HG03064 (cell line): ENCODE measurements around the gene ITPRID2.
"Not testable (repeated sequence)": the region's sequence is repeated elsewhere in the genome, so short reads cannot be mapped to it uniquely, and the experiment has no call there.

Experiments
- ATAC-seq: cut with Tn5 transposase; IDR thresholded peaks from one replicate; pipeline ENCODE4 v1.9.1; 2021; ENCODE audit warnings: low read depth; ENCODE audit not compliant: unreplicated experiment

Gene ITPRID2

DNA sequence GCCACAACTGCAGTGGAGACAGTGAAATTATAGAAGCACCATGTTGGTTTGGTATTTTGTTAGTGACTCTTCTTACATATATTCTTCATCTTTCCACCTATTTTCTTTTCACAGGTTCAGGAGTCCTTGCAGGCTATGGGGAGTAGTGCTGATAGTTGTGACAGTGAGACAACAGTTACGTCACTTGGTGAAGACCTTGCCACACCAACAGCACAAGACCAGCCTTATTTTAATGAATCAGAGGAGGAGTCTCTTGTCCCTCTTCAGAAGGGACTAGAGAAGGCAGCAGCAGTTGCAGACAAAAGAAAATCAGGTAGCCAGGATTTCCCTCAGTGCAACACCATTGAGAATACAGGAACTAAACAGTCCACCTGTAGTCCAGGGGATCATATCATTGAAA, 23.6 kb downstream of the ITPRID2 start:
- ATAC-seq = no peak

GRCh38 chr2:181916726-181917718, 25.5 kb downstream of the ITPRID2 start:
- no peak for ATAC-seq

GRCh38 chr2:181918188-181918587, 26.7 kb downstream of the ITPRID2 start:
- ATAC-seq = no peak

DNA sequence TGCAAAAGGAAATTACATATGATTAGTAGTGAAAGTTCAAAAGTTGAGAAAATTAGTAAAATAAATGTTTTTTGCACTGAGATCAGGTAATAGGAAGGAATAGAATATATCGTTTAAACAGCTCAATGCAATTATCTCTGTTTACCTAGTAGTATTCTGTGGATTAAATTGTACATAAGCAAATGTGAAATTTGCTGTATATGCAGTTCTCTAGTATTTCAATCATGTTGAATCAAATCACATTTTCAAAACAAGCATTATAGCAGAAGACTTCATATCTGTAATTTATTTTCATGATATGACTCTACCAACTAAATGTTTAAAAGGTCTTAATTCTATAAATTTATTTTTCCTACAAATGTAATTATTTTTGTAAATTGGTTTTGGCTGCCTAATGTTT, 31.6 kb downstream of the ITPRID2 start:
- ATAC-seq = no peak

- no peak for ATAC-seq
Observed at GRCh38 chr2:181924336-181924735, 32.8 kb downstream of the ITPRID2 start.

- ATAC-seq = no peak
Observed at GRCh38 chr2:181934694-181935093, 43.2 kb downstream of the ITPRID2 start.

DNA sequence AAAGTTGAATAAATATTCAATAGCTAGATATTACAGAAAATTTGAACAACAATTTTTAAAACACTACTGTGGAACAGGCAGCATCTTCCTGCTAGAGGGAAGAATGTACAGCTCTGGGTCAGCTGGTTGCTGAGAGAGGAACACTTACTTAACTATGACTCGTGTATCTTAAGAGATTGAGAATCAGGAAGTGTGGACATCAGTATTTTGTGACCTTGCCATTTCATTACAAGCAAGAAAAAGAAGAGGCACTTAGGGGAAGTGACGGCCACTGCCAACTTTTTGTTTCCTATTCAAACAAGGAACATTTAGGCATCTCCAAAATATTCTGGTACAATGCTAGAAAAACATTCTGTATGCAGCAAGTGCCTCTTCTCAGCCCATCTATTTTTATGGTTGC, 45.9 kb downstream of the ITPRID2 start:
- ATAC-seq = no peak

- ATAC-seq = no peak
Observed at GRCh38 chr2:181943411-181944124, 52.0 kb downstream of the ITPRID2 start.

DNA sequence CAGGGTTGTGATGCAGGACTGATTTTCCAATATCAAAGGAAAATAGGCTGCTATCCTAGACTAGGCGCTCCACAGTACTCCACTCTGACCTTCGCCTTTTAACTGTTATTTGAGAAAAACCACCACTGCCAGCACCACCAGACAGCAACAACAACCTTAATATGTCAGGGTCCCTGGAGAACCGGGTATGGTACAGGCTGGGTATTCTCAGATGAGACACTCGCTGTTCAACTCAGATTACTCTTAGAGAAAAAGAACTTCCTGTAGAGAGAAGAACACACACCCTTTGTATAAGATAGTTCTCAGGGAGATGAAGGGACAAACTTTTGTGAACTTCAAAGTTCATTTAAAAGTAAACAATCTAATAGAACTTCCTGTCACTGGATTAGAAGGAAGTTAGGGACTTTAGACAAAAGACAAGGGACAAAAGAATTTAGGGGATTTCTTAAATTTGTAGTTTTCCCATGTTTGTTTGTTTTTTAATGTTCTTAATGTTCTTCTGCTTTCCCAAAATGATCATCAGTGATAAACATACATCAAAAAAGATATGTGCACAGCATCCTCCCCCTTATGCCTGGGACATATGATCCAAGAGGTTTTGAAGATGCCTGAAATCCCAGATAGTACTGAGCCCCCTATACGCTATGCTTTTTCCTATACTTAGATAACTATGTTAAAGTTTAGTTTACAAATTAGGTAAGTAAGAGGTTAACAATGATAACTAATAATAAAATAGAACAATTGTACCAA, 52.8 kb downstream of the ITPRID2 start:
- ATAC-seq = no peak

GRCh38 chr2:181944914-181945291, 53.4 kb downstream of the ITPRID2 start:
- no peak for ATAC-seq

DNA sequence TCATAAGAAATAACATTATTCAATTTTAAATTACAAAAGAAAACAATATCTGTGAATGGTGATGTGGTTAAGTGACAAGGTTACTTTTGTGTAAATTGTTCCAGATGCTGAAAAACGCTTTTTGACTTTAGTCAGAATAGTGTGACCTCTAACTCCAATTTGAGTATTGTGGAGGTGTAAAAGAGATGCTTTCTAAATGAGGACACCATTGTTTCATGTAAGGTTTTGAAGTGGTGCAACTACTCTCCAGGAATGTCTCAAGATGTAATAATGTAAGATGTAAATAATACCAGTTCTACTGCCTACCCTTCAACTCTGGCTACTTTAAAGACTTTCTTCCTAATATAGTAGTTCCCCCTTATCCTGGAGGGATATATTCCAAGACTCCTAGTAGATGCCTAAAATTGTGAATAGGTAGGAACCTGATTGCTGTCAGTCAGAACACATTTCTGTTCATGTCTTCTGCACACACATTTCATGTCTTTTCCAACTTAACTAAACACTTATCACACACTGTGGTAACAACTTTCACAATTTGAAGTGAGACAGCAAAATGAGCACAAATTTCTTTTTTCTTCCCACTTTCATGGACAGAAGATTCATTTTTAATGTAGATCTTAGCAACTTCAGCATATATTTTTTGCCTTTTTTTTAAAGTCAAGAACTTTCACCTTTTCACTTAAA, 55.1 kb downstream of the ITPRID2 start:
- ATAC-seq = no peak

DNA sequence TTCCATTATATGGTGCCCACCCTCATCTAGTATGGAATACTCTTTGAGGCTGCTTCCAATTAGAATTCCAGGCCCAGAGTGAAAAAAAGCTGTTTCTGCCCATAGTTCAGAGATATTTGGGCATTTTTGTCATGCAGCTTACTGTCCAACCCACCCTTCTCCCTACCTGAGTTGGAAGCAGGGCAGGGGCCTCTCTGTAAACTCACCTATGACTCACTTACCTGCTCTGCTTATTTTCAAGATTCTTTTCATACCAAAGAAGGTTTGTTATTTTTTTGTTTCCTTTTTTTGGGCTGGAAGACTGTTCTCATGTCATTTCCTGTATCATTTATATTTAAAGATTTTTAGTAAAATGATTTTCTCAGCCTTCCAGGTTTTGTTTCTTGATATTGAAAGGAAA, 55.7 kb downstream of the ITPRID2 start:
- ATAC-seq = no peak

GRCh38 chr2:181948227-181948626, 56.7 kb downstream of the ITPRID2 start:
- ATAC-seq = no peak

DNA sequence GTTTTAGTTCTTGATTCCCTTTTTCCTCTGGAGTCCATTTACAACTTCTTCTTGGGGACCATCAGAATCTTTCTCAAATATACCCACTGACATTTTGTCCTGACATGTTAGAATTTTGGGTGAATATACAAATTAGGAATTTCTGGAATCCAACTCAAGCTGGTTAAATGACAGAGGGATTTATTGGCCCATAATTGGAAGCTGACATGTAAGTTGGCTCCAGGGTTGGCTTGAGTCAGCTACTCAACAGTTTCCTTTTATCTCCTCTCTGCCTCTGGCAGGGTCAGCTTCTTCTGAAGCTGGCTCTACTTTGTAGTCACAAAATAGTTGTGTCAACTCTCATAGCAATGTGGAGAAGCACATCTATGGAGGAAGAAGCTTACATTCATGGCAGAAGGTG, 57.5 kb downstream of the ITPRID2 start:
- no peak for ATAC-seq

GRCh38 chr2:181952404-181953226, 61.1 kb downstream of the ITPRID2 start:
- ATAC-seq = no peak

DNA sequence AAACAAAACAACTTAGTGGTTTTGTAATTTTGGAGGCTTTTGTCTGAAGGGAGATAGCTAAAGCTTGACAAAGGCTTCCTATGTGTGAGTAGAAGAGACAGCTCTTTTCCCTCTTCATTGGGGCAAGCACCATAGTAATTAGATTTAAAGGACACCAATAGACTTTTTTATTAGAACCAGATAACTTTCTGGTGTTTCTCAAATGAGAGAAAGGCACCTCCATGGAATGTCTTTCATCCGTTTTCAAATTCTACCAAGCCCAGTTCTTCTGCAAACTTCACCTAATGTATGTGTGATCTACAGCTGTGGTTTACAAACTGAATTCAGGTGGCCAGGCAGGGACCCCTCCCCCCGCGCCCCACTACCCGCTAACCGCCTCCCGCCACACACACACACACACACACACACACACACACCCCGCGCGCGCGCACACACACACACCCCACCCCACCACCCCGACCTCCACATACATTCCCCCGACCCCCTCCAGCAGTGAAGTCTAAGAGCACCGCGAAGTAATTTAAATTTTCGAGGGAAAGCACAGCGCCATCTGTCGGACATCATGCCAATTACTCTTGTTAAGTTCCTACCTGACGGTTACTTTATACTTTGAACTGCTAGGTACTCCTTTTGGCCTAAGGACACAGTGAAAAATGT, 62.5 kb downstream of the ITPRID2 start:
- ATAC-seq = peak; percentile 65

GRCh38 chr2:181954538-181954883, 63.0 kb downstream of the ITPRID2 start:
- peak; percentile 28 for ATAC-seq

GRCh38 chr2:181955010-181955409, 63.5 kb downstream of the ITPRID2 start:
- no peak for ATAC-seq

DNA sequence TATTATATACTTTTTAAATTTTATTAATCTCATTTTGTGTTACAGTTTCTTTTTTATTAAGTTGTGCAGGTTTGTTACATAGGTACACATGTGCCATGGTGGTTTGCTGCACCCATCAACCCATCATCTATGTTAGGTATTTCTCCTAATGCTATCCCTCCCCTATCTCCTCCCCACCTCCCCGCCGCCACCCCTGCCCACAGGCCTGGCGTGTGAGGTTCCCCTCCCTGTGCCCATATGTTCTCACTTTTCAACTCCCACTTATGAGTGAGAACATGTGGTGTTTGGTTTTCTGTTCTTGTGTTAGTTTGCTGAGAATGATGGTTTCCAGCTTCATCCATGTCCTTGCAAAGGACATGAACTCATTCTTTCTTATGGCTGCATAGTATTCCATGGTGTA, 64.3 kb downstream of the ITPRID2 start:
- ATAC-seq = not testable (repeated sequence)
